Lower leg skin (tissue), 4 donors: ENCODE data around the gene ACSL3. TPM values are rescaled to one million over a fixed set of nuclear protein-coding genes. Genes with fewer than 3 reads are reported as not detected.

ENCODE experiments used
- DNase-seq, 2 donors: peaks; one replicate each; pipeline ENCODE4 v3.0.0-alpha.2; 2019; ENCODE audit warnings: low spot score in 2 of 2
- H3K4me3 ChIP-seq: fragments of 200-600 bp; sonication (generic); 2 replicates; pipeline ENCODE4 v1.5.1; 2017; ENCODE audit warnings: mild to moderate bottlenecking, low read depth; ENCODE audit not compliant: poor library complexity, severe bottlenecking
- POLR2A ChIP-seq, 2 donors: fragments of 450-650 bp; IDR thresholded peaks; one replicate each; pipeline ENCODE4 v1.6.1; 2016 to 2017; ENCODE audit warnings: antibody characterized with exemption in 2 of 2, mild to moderate bottlenecking in 1 of 2, moderate library complexity in 1 of 2
- WGBS, 2 donors: methylation state at CpG; one replicate each; pipeline ENCODE4 v1.1.5; 2018; 5-methylcytosine and 5-hydroxymethylcytosine counted together
- intact Hi-C: fragments of 100-400 bp; cut with DNase I; formaldehyde crosslinking; loops from one replicate; pipeline ENCODE4 v1.15.0; 2023; ENCODE audit warnings: low total_unique reads
- total RNA-seq, 4 donors: library from RNA; depleted of rRNA; stranded (reverse); fragments of >200 nt; gene quantifications; one replicate each; pipeline ENCODE4 v1.1.0, GENCODE V29; 2016
- TF ChIP-seq, protein P1 (sequence below), 3 donors: fragments of 450-650 bp; IDR thresholded peaks; one replicate each; pipeline ENCODE4 v1.5.1; 2016; ENCODE audit warnings: antibody characterized with exemption in 3 of 3, mild to moderate bottlenecking in 3 of 3, moderate library complexity in 2 of 3

The ACSL3 gene
- total RNA-seq, 4 donors from 2014 or later, result 32.6 to 132 (median 69.6) TPM

GRCh38 chr2:222949073-222949472 lies 88.2 kb downstream of the ACSL3 start:
- intact Hi-C loops, result no loop called here
- no peak for DNase-seq
- no peak for TF ChIP-seq POLR2A (IDR thresholded peaks at IDR 0.05)
- TF ChIP-seq, protein P1, sequence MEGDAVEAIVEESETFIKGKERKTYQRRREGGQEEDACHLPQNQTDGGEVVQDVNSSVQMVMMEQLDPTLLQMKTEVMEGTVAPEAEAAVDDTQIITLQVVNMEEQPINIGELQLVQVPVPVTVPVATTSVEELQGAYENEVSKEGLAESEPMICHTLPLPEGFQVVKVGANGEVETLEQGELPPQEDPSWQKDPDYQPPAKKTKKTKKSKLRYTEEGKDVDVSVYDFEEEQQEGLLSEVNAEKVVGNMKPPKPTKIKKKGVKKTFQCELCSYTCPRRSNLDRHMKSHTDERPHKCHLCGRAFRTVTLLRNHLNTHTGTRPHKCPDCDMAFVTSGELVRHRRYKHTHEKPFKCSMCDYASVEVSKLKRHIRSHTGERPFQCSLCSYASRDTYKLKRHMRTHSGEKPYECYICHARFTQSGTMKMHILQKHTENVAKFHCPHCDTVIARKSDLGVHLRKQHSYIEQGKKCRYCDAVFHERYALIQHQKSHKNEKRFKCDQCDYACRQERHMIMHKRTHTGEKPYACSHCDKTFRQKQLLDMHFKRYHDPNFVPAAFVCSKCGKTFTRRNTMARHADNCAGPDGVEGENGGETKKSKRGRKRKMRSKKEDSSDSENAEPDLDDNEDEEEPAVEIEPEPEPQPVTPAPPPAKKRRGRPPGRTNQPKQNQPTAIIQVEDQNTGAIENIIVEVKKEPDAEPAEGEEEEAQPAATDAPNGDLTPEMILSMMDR (IDR thresholded peaks at IDR 0.05), result no peak
- WGBS, 2 donors, result 57 to 77% methylated on average over 1 of the region's 1 CpG
- H3K4me3 ChIP-seq, result no peak overlapping the region

GRCh38 chr2:222949690-222950323 lies 89.0 kb downstream of the ACSL3 start:
- intact Hi-C loops, result no loop called here
- 96 to 98% methylated on average over 3 of the region's 3 CpGs for WGBS, 2 donors
- no peak for TF ChIP-seq POLR2A (IDR thresholded peaks at IDR 0.05)
- TF ChIP-seq, protein P1 (IDR thresholded peaks at IDR 0.05), result no peak
- no peak for DNase-seq
- H3K4me3 ChIP-seq, result no peak overlapping the region

- no peak for DNase-seq
- WGBS, 2 donors, result 70 to 71% methylated on average over 13 of the region's 13 CpGs
- intact Hi-C loops, result no loop called here
- H3K4me3 ChIP-seq, result no peak overlapping the region
- TF ChIP-seq, protein P1 (IDR thresholded peaks at IDR 0.05), result no peak
- TF ChIP-seq POLR2A (IDR thresholded peaks at IDR 0.05), result no peak
Observed at GRCh38 chr2:222950638-222951285, 89.9 kb downstream of the ACSL3 start.

GRCh38 chr2:222952204-222952603 lies 91.4 kb downstream of the ACSL3 start:
- H3K4me3 ChIP-seq, result no peak overlapping the region
- intact Hi-C loops, result no loop called here
- DNase-seq, result no peak
- no peak for TF ChIP-seq POLR2A (IDR thresholded peaks at IDR 0.05)
- TF ChIP-seq, protein P1 (IDR thresholded peaks at IDR 0.05), result no peak

GRCh38 chr2:222955008-222955407 lies 94.2 kb downstream of the ACSL3 start:
- no peak overlapping the region for H3K4me3 ChIP-seq
- DNase-seq, result no peak
- 61 to 80% methylated on average over 1 of the region's 1 CpG for WGBS, 2 donors
- intact Hi-C loops, result no loop called here
- TF ChIP-seq, protein P1 (IDR thresholded peaks at IDR 0.05), result no peak
- TF ChIP-seq POLR2A (IDR thresholded peaks at IDR 0.05), result no peak
